ENCODE data around the gene IL20RB. TPM values are rescaled to one million over a fixed set of nuclear protein-coding genes. Genes with fewer than 3 reads are reported as not detected.
"Not testable (repeated sequence)": the region's sequence is repeated elsewhere in the genome, so short reads cannot be mapped to it uniquely, and the experiment has no call there.

The IL20RB gene
- total RNA-seq, 1 experiment from 2014 or later = 7.1 TPM

GRCh38 chr3:136942803-136943202 is 15.0 kb upstream of the IL20RB start:
- DNase-seq (ENCODE audit: extremely low read depth, low read depth) = no peak

DNA sequence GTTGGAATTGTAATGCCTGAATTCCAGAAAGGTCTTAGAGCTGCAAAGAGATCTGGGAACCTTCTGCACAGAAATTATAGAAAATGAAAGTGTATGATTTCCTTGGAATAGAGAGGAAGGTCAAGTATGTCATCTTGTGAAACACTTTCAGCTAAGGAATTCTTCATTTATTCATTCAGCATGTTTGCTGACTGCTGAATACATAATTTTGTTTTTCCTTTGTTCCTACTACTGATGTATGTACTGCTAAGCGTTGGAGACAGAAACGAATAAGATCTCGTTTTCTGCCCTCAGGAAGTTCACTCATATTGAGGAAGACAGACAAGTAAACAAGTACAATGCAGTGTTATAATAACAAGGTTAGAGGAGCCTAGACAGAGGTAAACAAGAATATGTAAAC is 14.3 kb upstream of the IL20RB start:
- no peak for DNase-seq (ENCODE audit: extremely low read depth, low read depth)

DNA sequence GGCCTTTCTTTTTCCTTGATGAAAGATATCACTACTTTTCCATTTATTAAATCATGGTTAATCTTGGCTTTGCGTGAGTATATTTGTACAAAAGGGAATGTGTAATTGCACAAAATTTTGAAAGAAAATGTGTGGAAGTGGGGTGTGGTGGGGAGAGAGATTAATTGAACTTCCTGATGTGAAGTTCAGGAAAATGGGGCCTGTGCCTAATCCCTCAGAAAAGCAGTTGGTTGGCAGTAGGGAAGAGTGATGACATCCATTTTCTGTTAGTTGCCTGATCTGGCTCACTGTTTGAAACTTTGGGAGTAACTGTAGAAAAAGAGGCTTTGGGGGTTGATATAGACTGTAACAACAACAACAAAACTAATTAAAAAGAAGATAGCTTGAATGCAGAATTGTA is 10.8 kb upstream of the IL20RB start:
- no peak for DNase-seq (ENCODE audit: extremely low read depth, low read depth)

DNA sequence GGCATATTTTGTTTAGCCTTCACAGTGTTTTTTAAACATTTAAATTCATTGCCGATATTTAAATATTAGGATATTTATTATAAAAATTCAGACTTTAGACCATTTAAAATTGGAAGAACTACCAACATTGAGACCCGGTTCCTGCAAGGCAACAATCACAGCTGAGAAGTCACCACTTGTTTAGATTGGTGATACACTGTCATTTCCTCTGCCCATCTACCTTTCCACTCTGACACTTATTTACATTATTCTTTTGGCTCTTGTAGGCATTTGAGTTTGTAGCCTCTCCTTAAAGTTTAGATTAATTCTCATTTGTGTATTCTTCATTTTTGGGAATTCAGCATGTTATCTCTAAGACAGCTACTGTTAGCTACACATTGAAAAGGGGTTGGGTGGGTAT is 10.3 kb upstream of the IL20RB start:
- no peak for DNase-seq (ENCODE audit: extremely low read depth, low read depth)

GRCh38 chr3:136949146-136949545 is 8.6 kb upstream of the IL20RB start:
- DNase-seq (ENCODE audit: extremely low read depth, low read depth) = no peak

DNA sequence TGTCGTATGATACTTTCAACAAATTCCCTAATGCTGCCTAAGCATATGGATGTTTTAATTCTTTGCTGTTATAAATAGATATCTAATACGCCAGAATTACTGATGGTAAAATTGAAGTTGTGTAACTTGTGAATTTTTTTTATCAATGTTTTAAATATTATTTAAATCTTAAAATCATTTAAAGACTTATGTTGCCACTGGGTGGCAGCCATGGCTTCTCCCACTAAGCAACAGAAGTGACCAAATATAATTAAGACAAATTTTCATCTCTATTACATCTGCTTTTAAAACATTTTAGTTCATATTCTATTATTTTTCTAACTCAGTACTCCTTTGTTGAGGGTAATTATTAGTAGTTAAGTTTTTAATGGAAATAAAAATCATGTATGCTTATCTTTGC is 8.1 kb upstream of the IL20RB start:
- DNase-seq (ENCODE audit: extremely low read depth, low read depth) = no peak

- no peak for DNase-seq (ENCODE audit: extremely low read depth, low read depth)
Observed at GRCh38 chr3:136950623-136951022, 7.2 kb upstream of the IL20RB start.

GRCh38 chr3:136952292-136952691 is 5.5 kb upstream of the IL20RB start:
- DNase-seq (ENCODE audit: extremely low read depth, low read depth) = no peak

DNA sequence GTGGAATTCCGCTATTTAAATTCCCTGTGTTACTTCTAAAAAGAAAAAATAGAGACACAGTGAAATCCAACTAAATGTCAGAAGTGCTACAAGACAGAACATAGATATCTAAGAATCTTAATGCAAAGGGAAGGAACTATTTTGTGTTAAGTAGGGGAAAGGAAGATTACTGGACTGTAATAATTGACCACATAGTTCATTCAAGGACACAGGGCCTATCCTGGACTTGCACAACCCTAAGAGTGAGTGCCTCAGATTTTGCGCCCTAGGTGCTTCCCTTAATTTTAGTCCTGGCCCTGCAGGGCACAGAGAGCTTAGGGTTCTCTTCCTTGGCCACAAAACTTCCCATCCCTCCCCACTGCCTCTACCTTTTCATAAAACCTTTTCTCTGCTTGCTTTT is 3.5 kb upstream of the IL20RB start:
- DNase-seq (ENCODE audit: extremely low read depth, low read depth) = no peak

DNA sequence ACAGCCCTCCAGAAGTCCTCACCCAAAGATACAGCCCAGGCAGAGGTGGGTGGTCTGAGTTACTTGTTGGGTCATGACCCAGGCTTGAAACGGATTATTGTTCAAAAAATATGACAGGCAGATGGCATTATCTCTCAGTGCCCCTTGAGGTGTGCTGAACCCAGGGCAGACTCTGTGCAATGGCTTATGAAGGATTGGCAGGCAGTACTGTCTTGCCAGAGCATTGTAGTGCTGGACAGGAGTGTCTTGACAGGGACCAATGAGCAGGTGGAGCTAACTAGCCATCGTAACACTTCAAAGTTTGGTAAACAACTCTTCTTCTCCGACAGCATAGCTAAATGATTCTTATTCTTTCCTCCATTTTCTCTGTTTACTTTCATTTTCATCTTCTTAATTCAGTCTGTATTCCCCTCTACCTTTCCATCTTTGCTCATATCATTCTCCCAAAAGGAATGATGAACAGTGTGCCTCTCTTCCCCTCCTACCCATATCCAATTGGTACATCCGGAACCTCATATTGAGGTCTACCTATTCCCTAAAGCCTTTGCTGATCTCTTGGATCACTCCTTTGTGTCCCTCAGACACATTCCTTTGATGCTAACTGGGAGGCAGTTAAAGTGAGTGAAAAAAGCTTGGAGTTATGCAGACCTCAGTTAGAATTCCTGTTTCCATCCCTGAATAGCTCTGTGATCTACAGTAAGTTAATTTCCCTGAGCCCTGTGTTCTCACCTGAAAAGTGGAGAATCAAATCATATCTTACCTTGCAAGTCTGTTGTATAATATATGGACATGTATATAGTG is 2.6 kb upstream of the IL20RB start:
- no peak for DNase-seq (ENCODE audit: extremely low read depth, low read depth)

DNA sequence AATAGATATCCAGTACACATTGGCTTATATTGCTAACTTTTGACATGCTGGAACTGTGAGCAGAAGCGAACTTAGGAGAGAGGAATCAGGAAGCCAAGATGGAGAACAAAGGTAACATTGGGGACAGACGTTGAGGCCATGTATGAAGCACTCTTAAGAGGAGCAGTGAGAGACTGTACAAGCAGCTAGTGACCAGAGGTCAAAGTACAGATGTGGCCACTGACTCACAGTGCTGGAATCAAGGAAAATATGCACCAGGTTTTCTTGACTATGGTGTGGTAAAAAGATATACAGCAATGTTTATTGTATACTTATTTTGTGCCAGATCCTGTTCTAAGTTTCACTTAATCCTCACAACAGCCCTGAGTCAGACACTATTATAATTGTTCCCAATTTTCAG is 2.0 kb upstream of the IL20RB start:
- DNase-seq (ENCODE audit: extremely low read depth, low read depth) = no peak

GRCh38 chr3:136956971-136957370 is 812 bp upstream of the IL20RB start:
- no peak for DNase-seq (ENCODE audit: extremely low read depth, low read depth)

- no peak for DNase-seq (ENCODE audit: extremely low read depth, low read depth)
Observed at GRCh38 chr3:136958939-136959338, 1.2 kb downstream of the IL20RB start.

- DNase-seq (ENCODE audit: extremely low read depth, low read depth) = no peak
Observed at GRCh38 chr3:136959599-136959998, 1.8 kb downstream of the IL20RB start.

DNA sequence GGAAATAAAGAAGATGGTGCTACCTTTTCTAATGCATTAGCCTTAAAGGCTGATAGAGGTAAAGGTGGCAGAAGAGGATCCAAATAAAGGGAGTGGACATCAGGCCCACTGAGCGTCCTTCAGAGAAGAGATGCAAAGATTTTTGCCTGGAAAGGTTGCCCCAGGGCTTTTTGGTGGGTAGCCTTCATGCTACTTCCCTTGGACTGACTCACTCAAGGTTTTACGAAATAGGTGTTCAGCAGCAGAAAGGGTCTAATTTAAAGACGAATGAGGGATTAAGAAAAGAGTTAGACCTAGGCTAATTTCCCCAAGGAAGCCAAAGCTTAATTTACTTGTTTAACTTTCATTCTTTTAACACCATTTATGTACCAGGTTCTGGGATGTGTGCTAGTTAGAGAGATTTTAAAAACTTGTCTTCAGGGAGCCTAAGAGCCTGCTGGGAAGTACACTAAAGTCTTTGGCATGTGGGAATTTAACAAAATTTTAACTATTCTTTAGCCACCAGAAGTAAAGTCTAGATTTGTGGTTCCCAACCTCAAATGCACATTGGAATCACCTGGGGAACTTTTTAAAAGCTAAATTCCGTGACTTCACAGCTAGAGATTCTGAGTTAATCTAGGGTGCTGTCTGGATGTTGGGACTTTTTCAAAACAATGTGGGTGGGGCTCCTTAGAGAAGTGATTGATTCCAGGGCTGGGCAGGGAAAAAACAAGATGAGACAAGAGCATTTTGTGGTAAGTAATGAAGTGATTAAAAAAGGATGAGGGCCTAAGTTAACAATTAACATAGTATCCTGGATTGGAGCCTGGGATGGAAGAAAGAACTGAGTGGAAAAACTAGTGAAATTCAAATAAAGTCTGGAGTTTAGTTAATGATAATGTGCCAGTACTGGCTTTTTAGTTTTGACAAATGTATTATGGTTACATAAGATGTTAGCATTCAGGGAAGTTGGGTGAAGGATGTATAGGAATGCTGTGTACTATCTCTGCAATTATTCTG is 3.4 kb downstream of the IL20RB start:
- DNase-seq (ENCODE audit: extremely low read depth, low read depth) = no peak

DNA sequence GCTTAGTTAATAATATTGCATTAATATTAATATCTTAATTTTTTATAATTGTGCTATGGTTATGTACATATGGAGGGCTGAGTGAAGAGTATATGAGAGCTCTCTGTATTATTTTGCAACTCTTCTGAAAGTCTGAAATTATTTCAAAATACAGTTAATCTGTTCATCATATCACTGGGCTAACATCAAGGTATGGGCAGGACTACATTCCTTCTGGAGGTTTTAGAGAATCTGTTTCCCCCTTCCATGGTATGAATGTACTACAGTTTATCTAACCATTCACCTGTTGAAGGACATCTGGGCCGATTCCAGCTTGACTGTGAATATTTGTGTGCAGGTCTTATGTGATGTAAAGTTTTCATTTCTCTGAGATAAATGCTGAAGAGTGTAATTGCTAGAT is 5.1 kb downstream of the IL20RB start:
- DNase-seq (ENCODE audit: extremely low read depth, low read depth) = no peak

- not testable (repeated sequence) for DNase-seq (ENCODE audit: extremely low read depth, low read depth)
Observed at GRCh38 chr3:136969539-136969938, 11.8 kb downstream of the IL20RB start.

DNA sequence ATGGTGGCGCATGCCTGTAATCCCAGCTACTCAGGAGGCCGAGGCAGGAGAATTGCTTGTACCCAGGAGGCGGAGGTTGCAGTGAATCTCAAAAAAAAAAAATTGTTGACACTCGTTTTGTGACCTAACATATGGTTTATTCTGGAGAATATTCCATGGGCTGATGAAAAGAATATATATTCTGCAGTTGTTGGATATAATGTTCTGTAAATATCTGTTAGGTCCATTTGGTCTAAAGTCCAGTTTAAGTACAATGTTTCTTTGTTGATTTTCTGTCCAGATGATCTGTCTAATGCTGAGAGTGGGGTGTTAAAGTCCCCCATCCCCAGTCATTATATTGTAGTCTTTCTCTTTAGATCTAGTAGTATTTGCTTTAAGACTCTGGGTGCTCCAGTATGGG is 15.6 kb downstream of the IL20RB start:
- DNase-seq (ENCODE audit: extremely low read depth, low read depth) = no peak

GRCh38 chr3:136974670-136975069 is 16.9 kb downstream of the IL20RB start:
- no peak for DNase-seq (ENCODE audit: extremely low read depth, low read depth)

DNA sequence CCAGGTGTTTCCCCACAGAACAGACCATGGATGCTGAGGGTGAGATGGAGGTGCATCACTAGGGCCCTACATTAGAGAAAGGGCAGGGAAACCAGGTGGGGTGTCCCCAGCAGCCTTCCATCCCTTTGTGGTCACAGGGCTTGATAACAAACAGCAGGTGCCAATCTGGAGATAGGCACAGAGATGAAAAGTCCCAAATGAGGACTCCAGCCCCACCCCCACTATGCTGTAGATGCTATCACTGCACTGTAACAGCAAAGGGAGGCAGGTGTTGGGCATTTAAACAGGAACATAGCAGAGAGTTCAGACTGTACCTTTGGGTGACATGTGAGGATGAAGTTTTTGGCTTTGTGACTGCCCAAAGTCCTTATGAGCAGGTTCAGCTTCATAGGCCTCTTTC is 21.4 kb downstream of the IL20RB start:
- no peak for DNase-seq (ENCODE audit: extremely low read depth, low read depth)

- DNase-seq (ENCODE audit: extremely low read depth, low read depth) = no peak
Observed at GRCh38 chr3:136979684-136980083, 21.9 kb downstream of the IL20RB start.

DNA sequence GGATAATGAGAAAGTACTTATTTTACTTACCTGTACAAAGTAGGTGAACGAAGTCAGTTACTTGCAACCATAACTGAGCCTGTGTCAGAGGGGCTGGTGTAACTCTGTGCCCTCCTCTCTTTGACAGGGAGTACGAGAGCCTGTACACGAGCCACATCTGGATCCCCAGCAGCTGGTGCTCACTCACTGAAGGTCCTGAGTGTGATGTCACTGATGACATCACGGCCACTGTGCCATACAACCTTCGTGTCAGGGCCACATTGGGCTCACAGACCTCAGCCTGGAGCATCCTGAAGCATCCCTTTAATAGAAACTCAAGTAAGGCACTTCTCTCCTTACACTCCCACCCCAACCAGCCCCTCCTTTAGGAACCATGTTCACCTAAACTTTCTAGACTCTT is 24.2 kb downstream of the IL20RB start:
- DNase-seq (ENCODE audit: extremely low read depth, low read depth) = no peak

Measured in NCI-H460 (cell line).